Osteoblast (primary cell): ENCODE measurements around the gene GRK3. TPM values are rescaled to one million over a fixed set of nuclear protein-coding genes. Genes with fewer than 3 reads are reported as not detected.
"Not testable (repeated sequence)": the region's sequence is repeated elsewhere in the genome, so short reads cannot be mapped to it uniquely, and the experiment has no call there.

Experiments
- DNase-seq: peaks from one replicate; pipeline ENCODE4 v3.0.0; 2011; ENCODE audit warnings: low spot score, mixed read lengths; ENCODE audit not compliant: insufficient read length; ENCODE audit errors: missing footprints
- H2AFZ ChIP-seq: 2 replicates; pipeline ENCODE4 v1.6.0; 2011; ENCODE audit warnings: mild to moderate bottlenecking, low read length
- H3K27ac ChIP-seq: 2 replicates; pipeline ENCODE4 v1.5.1; 2011; ENCODE audit warnings: mild to moderate bottlenecking, low read depth, low read length, moderate library complexity
- H3K27me3 ChIP-seq: 2 replicates; pipeline ENCODE4 v1.6.0; 2012; ENCODE audit warnings: mild to moderate bottlenecking, control low read depth, inconsistent platforms, low read length, moderate library complexity; ENCODE audit not compliant: insufficient read depth
- H3K36me3 ChIP-seq: 2 replicates; pipeline ENCODE4 v1.5.1; 2011; ENCODE audit warnings: mild to moderate bottlenecking, low read length, control low read depth, moderate library complexity; ENCODE audit not compliant: insufficient read depth
- H3K4me1 ChIP-seq: 2 replicates; pipeline ENCODE4 v1.5.1; 2011; ENCODE audit warnings: mild to moderate bottlenecking, low read length, control low read depth, moderate library complexity; ENCODE audit not compliant: insufficient read depth
- H3K4me2 ChIP-seq: 2 replicates; pipeline ENCODE4 v1.6.0; 2011; ENCODE audit warnings: mild to moderate bottlenecking, low read length; ENCODE audit not compliant: insufficient read depth
- H3K4me3 ChIP-seq: fragments of 200-600 bp; sonication (generic); 3 replicates; pipeline ENCODE4 v1.5.1; 2012; ENCODE audit warnings: mild to moderate bottlenecking, low read length, inconsistent platforms; ENCODE audit not compliant: insufficient read depth
- H3K79me2 ChIP-seq: 2 replicates; pipeline ENCODE4 v1.6.0; 2012; ENCODE audit warnings: mild to moderate bottlenecking, low read length, control low read depth, inconsistent platforms; ENCODE audit not compliant: insufficient read depth
- H3K9me3 ChIP-seq: 2 replicates; pipeline ENCODE4 v1.5.1; 2011; ENCODE audit warnings: low read depth, low read length, control low read depth
- H4K20me1 ChIP-seq: 2 replicates; pipeline ENCODE4 v1.6.0; 2012; ENCODE audit warnings: mild to moderate bottlenecking, low read length, control low read depth; ENCODE audit not compliant: insufficient read depth
- CTCF ChIP-seq: IDR thresholded peaks from 2 replicates; pipeline ENCODE4 v1.5.1; 2011; ENCODE audit warnings: mild to moderate bottlenecking, low read depth, low read length, moderate library complexity; ENCODE audit errors: extremely low read depth
- total RNA-seq: library from RNA; depleted of rRNA; stranded (reverse); fragments of >200 nt; gene quantifications from 2 replicates; pipeline ENCODE4 v1.2.3, GENCODE V29; 2012

Gene GRK3
- total RNA-seq, 1 donor = 1.8 TPM

- Histone ChIP-seq H3K27ac (no peak overlapping the region), H3K27me3 (no peaks in the 10 kb centered on the region), H3K4me3 (no peak overlapping the region), H3K4me1 (no peaks in the 10 kb centered on the region), H3K4me2 (no peak overlapping the region), H3K36me3 (no peaks in the 10 kb centered on the region), H3K79me2 (no peaks in the 10 kb centered on the region), H2AFZ (no peak overlapping the region), H3K9me3 (no peaks in the 10 kb centered on the region), H4K20me1 (no peaks in the 10 kb centered on the region)
- TF ChIP-seq CTCF = no peak
- no peak for DNase-seq
These were observed 34.1 kb downstream of the GRK3 start for GRCh38 chr22:25598609-25599008.

GRCh38 chr22:25602445-25602844 lies 38.0 kb downstream of the GRK3 start:
- H3K36me3 ChIP-seq = no peaks in the 10 kb centered on the region
- no peak for DNase-seq
- TF ChIP-seq CTCF = no peak

DNA sequence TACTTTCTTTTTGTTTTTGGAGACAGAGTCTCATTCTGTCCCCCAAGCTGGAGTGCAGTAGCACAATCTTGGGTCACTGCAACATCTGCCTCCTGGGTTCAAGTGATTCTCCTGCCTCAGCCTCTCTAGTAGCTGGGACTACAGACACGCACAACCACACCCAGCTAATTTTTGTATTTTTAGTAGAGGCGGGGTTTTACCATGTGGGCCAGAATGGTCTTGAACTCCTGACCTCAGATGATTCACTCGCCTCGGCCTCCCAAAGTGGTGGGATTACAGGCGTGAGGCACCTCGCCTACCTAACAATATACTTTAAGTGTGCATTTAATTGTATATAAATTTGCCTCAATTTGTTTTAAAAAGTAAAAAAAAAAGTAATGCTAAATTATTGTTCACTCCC lies 38.4 kb downstream of the GRK3 start:
- no peak overlapping the region for H2AFZ ChIP-seq
- H3K9me3 ChIP-seq = no peaks in the 10 kb centered on the region
- H3K4me3 ChIP-seq = no peak overlapping the region
- DNase-seq = no peak
- no peaks in the 10 kb centered on the region for H4K20me1 ChIP-seq
- no peaks in the 10 kb centered on the region for H3K4me1 ChIP-seq
- H3K4me2 ChIP-seq = no peak overlapping the region
- no peaks in the 10 kb centered on the region for H3K79me2 ChIP-seq
- no peaks in the 10 kb centered on the region for H3K36me3 ChIP-seq
- no peaks in the 10 kb centered on the region for H3K27me3 ChIP-seq
- no peak overlapping the region for H3K27ac ChIP-seq
- TF ChIP-seq CTCF = no peak

More at GRCh38 chr22:25602445-25602844, 38.0 kb downstream of the GRK3 start:
- no peaks in the 10 kb centered on the region for H3K9me3 ChIP-seq
- no peaks in the 10 kb centered on the region for H3K27me3 ChIP-seq
- H3K4me2 ChIP-seq = no peak overlapping the region
- H3K4me1 ChIP-seq = no peaks in the 10 kb centered on the region
- no peaks in the 10 kb centered on the region for H3K79me2 ChIP-seq
- no peak overlapping the region for H2AFZ ChIP-seq
- no peaks in the 10 kb centered on the region for H4K20me1 ChIP-seq
- no peak overlapping the region for H3K4me3 ChIP-seq
- no peak overlapping the region for H3K27ac ChIP-seq

DNA sequence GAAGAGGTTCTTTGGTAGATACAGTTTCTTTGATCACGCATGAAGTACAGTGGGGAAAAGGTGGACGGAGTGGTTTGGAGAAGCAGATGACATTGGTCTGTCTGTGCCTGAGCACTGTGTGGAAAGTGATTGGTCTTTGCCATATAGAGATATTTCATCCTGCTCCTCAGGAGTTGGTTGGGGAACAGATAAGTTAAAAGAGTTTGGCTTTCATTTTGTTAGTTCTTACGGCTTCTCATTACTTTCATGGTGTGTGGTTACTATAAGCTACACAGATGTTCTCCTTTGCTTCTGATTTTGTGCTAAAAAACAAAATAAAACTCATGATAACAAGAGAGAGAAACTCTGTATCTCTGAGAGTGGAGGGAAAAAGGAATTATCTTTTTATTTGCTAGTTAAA lies 40.7 kb downstream of the GRK3 start:
- H3K27ac ChIP-seq, H3K9me3 ChIP-seq, H3K4me2 ChIP-seq, H2AFZ ChIP-seq, H3K4me1 ChIP-seq, H3K4me3 ChIP-seq, H4K20me1 ChIP-seq, H3K27me3 ChIP-seq, H3K36me3 ChIP-seq, H3K79me2 ChIP-seq, DNase-seq: not testable (repeated sequence)

DNA sequence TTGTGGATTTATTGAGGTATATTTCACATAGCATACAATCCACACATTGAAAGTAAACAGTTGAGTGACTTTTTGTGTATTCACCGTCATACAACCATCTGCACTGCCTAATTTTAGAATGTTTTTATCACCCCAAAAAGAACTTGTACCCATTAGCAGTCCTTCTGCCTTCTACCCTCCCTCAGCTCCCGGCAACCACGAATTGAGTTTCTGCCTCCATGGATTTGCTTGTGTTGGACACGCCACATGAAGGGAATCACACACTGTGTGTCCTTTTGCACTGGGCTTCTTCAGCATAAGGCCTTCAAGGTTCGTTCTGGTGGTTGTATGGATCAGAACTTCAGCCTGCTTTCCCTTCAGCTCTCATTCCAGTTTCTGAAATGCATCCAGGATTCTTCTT lies 41.1 kb downstream of the GRK3 start:
- H2AFZ ChIP-seq, DNase-seq, H3K27me3 ChIP-seq, H3K27ac ChIP-seq, H3K79me2 ChIP-seq, H4K20me1 ChIP-seq, H3K9me3 ChIP-seq, H3K36me3 ChIP-seq, H3K4me1 ChIP-seq, H3K4me2 ChIP-seq, H3K4me3 ChIP-seq: not testable (repeated sequence)

DNA sequence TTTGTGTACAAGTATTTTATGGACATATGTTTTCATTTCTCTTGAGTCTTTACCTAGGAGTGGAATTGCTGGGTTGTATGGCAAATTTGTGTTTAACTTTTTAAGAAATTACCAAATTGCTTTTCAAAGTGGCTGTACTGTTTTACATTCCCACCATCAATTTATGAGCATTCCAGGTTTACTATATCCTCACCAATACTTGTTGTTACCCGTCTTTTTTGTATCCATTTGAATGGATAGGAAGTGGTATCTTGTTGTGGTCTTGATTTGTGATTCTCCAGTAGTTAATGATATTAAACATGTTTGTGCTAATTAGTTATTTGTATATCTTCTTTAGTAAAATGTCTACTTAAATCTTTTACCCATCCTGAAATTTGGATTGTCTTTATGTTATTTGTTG lies 46.8 kb downstream of the GRK3 start:
- not testable (repeated sequence) for DNase-seq, H3K9me3 ChIP-seq, H4K20me1 ChIP-seq, H3K4me2 ChIP-seq, H3K79me2 ChIP-seq, H2AFZ ChIP-seq, H3K36me3 ChIP-seq, H3K27me3 ChIP-seq, H3K4me1 ChIP-seq, H3K4me3 ChIP-seq, H3K27ac ChIP-seq

- H4K20me1 ChIP-seq, H3K36me3 ChIP-seq, H3K4me2 ChIP-seq, H3K27me3 ChIP-seq, H3K9me3 ChIP-seq, H3K4me3 ChIP-seq, H3K27ac ChIP-seq, H2AFZ ChIP-seq, H3K79me2 ChIP-seq, H3K4me1 ChIP-seq, DNase-seq: not testable (repeated sequence)
These were observed 48.7 kb downstream of the GRK3 start for GRCh38 chr22:25613131-25613530.
